K562 (cell line): ENCODE measurements around the gene TUBB2A. TPM values are rescaled to one million over a fixed set of nuclear protein-coding genes. Genes with fewer than 3 reads are reported as not detected.
A peak's percentile ranks its signal among the peaks of the same experiment; 100 is the strongest.

Source experiments
- HNRNPLL ChIP-seq: fragments of 200-400 bp; formaldehyde crosslinking; IDR thresholded peaks from 2 replicates; pipeline ENCODE4 v1.6.1; 2017; ENCODE audit warnings: low read length, low read depth, mild to moderate bottlenecking; ENCODE audit not compliant: poor library complexity, severe bottlenecking
- IFI16 ChIP-seq: fragments of 250-450 bp; sonication (Bioruptor Pico); IDR thresholded peaks from 2 replicates; pipeline ENCODE4 v2.1.2; 2022; ENCODE audit warnings: mild to moderate bottlenecking, inconsistent platforms
- KLF6 ChIP-seq: fragments of 250-450 bp; sonication (Bioruptor Pico); IDR thresholded peaks from 2 replicates; pipeline ENCODE4 v1.4.0; 2020; ENCODE audit warnings: mild to moderate bottlenecking, moderate library complexity, borderline replicate concordance
- MCM3 ChIP-seq: fragments of 450-650 bp; IDR thresholded peaks from 2 replicates; pipeline ENCODE4 v1.6.1; 2016
- MTA3 ChIP-seq: fragments of 450-650 bp; formaldehyde crosslinking; IDR thresholded peaks from 2 replicates; pipeline ENCODE4 v1.6.1; 2017; ENCODE audit warnings: mild to moderate bottlenecking, borderline replicate concordance
- NR1H2 ChIP-seq: sonication (generic); formaldehyde crosslinking; IDR thresholded peaks from 2 replicates; pipeline ENCODE4 v1.4.0; 2020; ENCODE audit warnings: mild to moderate bottlenecking, missing genetic modification reagents
- SOX6 ChIP-seq: fragments of 450-650 bp; IDR thresholded peaks from 2 replicates; pipeline ENCODE4 v1.6.1; 2014; ENCODE audit warnings: mild to moderate bottlenecking
- ZNF140 ChIP-seq: fragments of 250-450 bp; sonication (Bioruptor Pico); IDR thresholded peaks from 2 replicates; pipeline ENCODE4 v1.8.0; 2021; ENCODE audit warnings: moderate library complexity, mild to moderate bottlenecking, inconsistent platforms
- ZNF764 ChIP-seq: fragments of 250-450 bp; sonication (Bioruptor Pico); IDR thresholded peaks from 2 replicates; pipeline ENCODE4 v1.4.0; 2020; ENCODE audit warnings: low read depth, mild to moderate bottlenecking, moderate library complexity
- polyA plus RNA-seq, 8 experiments: library from polyadenylated mRNA; depleted of rRNA in 4 of 8; stranded (reverse) in 5 of 8; unstranded in 3 of 8; fragments of >200 nt; fragmentation: Nextera tagmentation in 2 of 8; fragmentation: Illumina TruSeq in 1 of 8; extraction: Ambion mirVana in 2 of 8; extraction: Trizol in 1 of 8; gene quantifications; 2 replicates each; pipeline versions ENCODE4 v1.2.1 to v1.2.3, GENCODE V29; 2011 to 2014; ENCODE audit warnings: inconsistent platforms in 1 of 8, missing spikeins in 1 of 8
- total RNA-seq, 7 experiments: library from RNA; depleted of rRNA in 6 of 7; stranded (reverse); fragments of >200 nt in 6 of 7; fragmentation: Illumina TruSeq in 2 of 7; extraction: Trizol in 2 of 7; gene quantifications; 2 replicates each; pipeline versions ENCODE4 v1.2.1 to v1.2.3, GENCODE V29; 2011 to 2021; ENCODE audit warnings: low replicate concordance in 1 of 7
- TF ChIP-seq, protein P1 (sequence below): fragments of 450-650 bp; IDR thresholded peaks from 2 replicates; pipeline ENCODE4 v1.6.1; 2016; ENCODE audit warnings: mild to moderate bottlenecking, moderate library complexity
- TF ChIP-seq, protein P2 (sequence below): conservative IDR thresholded peaks from 2 replicates; pipeline ENCODE4 v1.6.1; 2011; ENCODE audit warnings: low read depth, mild to moderate bottlenecking, low read length; ENCODE audit not compliant: control insufficient read depth
- TF ChIP-seq, protein P3 (sequence below): fragments of 250-450 bp; sonication (Bioruptor Pico); IDR thresholded peaks from 2 replicates; pipeline ENCODE4 v1.4.0; 2020; ENCODE audit warnings: borderline replicate concordance
- TF ChIP-seq, protein P4 (sequence below), 2 experiments: fragments of 450-650 bp; conservative IDR thresholded peaks; 2 replicates each; pipeline ENCODE4 v1.6.1; 2017; ENCODE audit warnings: mild to moderate bottlenecking in 2 of 2, moderate library complexity in 2 of 2

TUBB2A gene
- total and polyA plus RNA-seq, 9 of the 15 experiments (the other 6 are each of a cell fraction or from before 2014, with no cell fraction given), result 3.6 to 92.1 (median 45.6) TPM

DNA sequence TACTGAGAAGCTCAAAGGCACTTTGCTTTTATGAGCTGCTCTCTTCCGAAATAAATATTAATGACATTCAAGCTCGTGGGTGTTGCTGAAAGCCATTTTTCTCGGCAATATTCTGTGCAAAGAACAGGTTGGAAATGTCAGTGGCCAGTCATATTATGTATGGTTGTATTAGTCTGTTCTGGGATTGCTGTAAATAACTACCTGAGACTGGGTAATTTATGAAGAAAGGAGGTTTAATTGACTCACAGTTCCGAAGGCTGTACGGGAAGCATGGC lies 38.0 kb upstream of the TUBB2A start (continued):
- TF ChIP-seq, protein P1, sequence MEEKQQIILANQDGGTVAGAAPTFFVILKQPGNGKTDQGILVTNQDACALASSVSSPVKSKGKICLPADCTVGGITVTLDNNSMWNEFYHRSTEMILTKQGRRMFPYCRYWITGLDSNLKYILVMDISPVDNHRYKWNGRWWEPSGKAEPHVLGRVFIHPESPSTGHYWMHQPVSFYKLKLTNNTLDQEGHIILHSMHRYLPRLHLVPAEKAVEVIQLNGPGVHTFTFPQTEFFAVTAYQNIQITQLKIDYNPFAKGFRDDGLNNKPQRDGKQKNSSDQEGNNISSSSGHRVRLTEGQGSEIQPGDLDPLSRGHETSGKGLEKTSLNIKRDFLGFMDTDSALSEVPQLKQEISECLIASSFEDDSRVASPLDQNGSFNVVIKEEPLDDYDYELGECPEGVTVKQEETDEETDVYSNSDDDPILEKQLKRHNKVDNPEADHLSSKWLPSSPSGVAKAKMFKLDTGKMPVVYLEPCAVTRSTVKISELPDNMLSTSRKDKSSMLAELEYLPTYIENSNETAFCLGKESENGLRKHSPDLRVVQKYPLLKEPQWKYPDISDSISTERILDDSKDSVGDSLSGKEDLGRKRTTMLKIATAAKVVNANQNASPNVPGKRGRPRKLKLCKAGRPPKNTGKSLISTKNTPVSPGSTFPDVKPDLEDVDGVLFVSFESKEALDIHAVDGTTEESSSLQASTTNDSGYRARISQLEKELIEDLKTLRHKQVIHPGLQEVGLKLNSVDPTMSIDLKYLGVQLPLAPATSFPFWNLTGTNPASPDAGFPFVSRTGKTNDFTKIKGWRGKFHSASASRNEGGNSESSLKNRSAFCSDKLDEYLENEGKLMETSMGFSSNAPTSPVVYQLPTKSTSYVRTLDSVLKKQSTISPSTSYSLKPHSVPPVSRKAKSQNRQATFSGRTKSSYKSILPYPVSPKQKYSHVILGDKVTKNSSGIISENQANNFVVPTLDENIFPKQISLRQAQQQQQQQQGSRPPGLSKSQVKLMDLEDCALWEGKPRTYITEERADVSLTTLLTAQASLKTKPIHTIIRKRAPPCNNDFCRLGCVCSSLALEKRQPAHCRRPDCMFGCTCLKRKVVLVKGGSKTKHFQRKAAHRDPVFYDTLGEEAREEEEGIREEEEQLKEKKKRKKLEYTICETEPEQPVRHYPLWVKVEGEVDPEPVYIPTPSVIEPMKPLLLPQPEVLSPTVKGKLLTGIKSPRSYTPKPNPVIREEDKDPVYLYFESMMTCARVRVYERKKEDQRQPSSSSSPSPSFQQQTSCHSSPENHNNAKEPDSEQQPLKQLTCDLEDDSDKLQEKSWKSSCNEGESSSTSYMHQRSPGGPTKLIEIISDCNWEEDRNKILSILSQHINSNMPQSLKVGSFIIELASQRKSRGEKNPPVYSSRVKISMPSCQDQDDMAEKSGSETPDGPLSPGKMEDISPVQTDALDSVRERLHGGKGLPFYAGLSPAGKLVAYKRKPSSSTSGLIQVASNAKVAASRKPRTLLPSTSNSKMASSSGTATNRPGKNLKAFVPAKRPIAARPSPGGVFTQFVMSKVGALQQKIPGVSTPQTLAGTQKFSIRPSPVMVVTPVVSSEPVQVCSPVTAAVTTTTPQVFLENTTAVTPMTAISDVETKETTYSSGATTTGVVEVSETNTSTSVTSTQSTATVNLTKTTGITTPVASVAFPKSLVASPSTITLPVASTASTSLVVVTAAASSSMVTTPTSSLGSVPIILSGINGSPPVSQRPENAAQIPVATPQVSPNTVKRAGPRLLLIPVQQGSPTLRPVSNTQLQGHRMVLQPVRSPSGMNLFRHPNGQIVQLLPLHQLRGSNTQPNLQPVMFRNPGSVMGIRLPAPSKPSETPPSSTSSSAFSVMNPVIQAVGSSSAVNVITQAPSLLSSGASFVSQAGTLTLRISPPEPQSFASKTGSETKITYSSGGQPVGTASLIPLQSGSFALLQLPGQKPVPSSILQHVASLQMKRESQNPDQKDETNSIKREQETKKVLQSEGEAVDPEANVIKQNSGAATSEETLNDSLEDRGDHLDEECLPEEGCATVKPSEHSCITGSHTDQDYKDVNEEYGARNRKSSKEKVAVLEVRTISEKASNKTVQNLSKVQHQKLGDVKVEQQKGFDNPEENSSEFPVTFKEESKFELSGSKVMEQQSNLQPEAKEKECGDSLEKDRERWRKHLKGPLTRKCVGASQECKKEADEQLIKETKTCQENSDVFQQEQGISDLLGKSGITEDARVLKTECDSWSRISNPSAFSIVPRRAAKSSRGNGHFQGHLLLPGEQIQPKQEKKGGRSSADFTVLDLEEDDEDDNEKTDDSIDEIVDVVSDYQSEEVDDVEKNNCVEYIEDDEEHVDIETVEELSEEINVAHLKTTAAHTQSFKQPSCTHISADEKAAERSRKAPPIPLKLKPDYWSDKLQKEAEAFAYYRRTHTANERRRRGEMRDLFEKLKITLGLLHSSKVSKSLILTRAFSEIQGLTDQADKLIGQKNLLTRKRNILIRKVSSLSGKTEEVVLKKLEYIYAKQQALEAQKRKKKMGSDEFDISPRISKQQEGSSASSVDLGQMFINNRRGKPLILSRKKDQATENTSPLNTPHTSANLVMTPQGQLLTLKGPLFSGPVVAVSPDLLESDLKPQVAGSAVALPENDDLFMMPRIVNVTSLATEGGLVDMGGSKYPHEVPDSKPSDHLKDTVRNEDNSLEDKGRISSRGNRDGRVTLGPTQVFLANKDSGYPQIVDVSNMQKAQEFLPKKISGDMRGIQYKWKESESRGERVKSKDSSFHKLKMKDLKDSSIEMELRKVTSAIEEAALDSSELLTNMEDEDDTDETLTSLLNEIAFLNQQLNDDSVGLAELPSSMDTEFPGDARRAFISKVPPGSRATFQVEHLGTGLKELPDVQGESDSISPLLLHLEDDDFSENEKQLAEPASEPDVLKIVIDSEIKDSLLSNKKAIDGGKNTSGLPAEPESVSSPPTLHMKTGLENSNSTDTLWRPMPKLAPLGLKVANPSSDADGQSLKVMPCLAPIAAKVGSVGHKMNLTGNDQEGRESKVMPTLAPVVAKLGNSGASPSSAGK, result no peak
- no peak for TF ChIP-seq MCM3
- TF ChIP-seq, protein P2, sequence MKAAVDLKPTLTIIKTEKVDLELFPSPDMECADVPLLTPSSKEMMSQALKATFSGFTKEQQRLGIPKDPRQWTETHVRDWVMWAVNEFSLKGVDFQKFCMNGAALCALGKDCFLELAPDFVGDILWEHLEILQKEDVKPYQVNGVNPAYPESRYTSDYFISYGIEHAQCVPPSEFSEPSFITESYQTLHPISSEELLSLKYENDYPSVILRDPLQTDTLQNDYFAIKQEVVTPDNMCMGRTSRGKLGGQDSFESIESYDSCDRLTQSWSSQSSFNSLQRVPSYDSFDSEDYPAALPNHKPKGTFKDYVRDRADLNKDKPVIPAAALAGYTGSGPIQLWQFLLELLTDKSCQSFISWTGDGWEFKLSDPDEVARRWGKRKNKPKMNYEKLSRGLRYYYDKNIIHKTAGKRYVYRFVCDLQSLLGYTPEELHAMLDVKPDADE, result no peak
- no peak for TF ChIP-seq IFI16
- TF ChIP-seq HNRNPLL, result no peak
- peak; percentile 51; the same call in 1 of the 2 replicates for TF ChIP-seq KLF6 (CRISPR knock-in tag)
- no peak for TF ChIP-seq ZNF764
- TF ChIP-seq, protein P3, sequence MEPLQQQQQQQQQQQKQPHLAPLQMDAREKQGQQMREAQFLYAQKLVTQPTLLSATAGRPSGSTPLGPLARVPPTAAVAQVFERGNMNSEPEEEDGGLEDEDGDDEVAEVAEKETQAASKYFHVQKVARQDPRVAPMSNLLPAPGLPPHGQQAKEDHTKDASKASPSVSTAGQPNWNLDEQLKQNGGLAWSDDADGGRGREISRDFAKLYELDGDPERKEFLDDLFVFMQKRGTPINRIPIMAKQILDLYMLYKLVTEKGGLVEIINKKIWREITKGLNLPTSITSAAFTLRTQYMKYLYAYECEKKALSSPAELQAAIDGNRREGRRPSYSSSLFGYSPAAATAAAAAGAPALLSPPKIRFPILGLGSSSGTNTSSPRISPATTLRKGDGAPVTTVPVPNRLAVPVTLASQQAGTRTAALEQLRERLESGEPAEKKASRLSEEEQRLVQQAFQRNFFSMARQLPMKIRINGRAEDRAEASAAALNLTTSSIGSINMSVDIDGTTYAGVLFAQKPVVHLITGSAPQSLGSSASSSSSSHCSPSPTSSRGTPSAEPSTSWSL (CRISPR knock-in tag), result no peak
- 0 out of 2 replicates have a peak, but pooled peaks have one; percentile 17 for TF ChIP-seq SOX6
- 0 out of 2 replicates have a peak, but pooled peaks have one; percentile 10 for TF ChIP-seq MTA3
- TF ChIP-seq ZNF140 (CRISPR knock-in tag), result no peak
- TF ChIP-seq NR1H2, result no peak
- TF ChIP-seq, protein P4, sequence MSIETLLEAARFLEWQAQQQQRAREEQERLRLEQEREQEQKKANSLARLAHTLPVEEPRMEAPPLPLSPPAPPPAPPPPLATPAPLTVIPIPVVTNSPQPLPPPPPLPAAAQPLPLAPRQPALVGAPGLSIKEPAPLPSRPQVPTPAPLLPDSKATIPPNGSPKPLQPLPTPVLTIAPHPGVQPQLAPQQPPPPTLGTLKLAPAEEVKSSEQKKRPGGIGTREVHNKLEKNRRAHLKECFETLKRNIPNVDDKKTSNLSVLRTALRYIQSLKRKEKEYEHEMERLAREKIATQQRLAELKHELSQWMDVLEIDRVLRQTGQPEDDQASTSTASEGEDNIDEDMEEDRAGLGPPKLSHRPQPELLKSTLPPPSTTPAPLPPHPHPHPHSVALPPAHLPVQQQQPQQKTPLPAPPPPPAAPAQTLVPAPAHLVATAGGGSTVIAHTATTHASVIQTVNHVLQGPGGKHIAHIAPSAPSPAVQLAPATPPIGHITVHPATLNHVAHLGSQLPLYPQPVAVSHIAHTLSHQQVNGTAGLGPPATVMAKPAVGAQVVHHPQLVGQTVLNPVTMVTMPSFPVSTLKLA (conservative IDR thresholded peaks at IDR 0.05), result no peak
